Astrocyte of the cerebellum (primary cell): ENCODE results near the gene LIN54.
"Not testable (repeated sequence)": the region's sequence is repeated elsewhere in the genome, so short reads cannot be mapped to it uniquely, and the experiment has no call there.

Experiments
- DNase-seq: peaks from one replicate; pipeline ENCODE4 v3.0.0-alpha.2; 2011; ENCODE audit warnings: low read depth
- H3K4me3 ChIP-seq: 2 replicates; pipeline ENCODE4 v1.5.1; 2011; ENCODE audit warnings: mild to moderate bottlenecking, low read depth, low read length, moderate library complexity
- in situ Hi-C: cut with HindIII; loops from 2 replicates; pipeline ENCODE4 v1.10.0; 2017; ENCODE audit warnings: low sequenced_read_pairs
- TF ChIP-seq, protein P1 (sequence below): IDR thresholded peaks from 2 replicates; pipeline ENCODE4 v1.5.1; 2012; ENCODE audit warnings: low read length, low read depth, moderate library complexity, mild to moderate bottlenecking; ENCODE audit errors: missing control alignments

The LIN54 gene

GRCh38 chr4:82989575-82990429, 20.8 kb downstream of the LIN54 start:
- TF ChIP-seq, protein P1, sequence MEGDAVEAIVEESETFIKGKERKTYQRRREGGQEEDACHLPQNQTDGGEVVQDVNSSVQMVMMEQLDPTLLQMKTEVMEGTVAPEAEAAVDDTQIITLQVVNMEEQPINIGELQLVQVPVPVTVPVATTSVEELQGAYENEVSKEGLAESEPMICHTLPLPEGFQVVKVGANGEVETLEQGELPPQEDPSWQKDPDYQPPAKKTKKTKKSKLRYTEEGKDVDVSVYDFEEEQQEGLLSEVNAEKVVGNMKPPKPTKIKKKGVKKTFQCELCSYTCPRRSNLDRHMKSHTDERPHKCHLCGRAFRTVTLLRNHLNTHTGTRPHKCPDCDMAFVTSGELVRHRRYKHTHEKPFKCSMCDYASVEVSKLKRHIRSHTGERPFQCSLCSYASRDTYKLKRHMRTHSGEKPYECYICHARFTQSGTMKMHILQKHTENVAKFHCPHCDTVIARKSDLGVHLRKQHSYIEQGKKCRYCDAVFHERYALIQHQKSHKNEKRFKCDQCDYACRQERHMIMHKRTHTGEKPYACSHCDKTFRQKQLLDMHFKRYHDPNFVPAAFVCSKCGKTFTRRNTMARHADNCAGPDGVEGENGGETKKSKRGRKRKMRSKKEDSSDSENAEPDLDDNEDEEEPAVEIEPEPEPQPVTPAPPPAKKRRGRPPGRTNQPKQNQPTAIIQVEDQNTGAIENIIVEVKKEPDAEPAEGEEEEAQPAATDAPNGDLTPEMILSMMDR = no peak
- no peak for DNase-seq
- in situ Hi-C loops = no loop called here
- H3K4me3 ChIP-seq = no peak overlapping the region

DNA sequence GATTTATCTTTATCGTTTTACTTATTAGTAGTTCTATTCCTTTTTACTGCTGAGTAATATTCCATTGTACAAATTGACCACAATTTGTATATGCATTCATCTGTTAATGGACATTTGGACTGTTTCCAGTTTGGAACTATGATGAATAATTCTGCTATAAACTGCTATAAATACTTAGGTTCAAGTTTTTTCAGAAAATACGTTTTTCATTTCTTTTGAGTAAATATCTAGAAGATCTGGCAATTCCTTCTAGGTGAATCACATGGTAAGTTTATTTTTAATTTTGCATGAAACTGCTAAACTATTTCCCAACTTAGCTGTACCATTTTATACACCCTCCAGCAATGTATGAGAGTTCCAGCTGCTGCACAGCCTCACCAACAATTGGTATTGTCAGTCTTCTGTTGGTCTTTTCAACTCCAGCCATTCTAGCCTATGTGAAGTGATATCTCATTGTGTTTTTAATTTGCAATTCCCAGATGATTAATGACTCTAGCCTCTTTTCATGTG, 22.2 kb downstream of the LIN54 start:
- DNase-seq = peak; percentile 19
- in situ Hi-C loops = no loop called here
- TF ChIP-seq, protein P1 = no peak
- no peak overlapping the region for H3K4me3 ChIP-seq

- in situ Hi-C loops, H3K4me3 ChIP-seq, DNase-seq: not testable (repeated sequence)
Measured at GRCh38 chr4:82987519-82987918, 23.1 kb downstream of the LIN54 start.

DNA sequence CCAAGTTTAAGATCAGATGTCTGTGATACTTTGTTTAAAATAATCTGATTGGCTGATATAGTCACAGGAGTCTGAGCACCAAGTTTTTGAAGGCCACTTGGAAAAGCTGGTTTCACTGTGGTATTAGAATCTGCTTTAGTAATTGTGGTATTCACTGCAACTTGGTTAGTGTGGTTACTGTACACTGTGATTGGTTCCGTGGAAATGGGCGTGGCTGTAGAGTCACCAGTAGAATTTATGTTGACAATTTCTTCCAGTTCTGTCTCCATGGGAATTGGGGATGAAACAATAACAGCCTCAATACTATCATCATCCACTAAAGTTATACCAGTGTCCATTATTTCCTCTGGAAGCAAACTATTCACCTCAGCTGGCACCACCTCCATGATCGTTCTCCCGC, 26.2 kb downstream of the LIN54 start:
- H3K4me3 ChIP-seq = no peak overlapping the region
- peak; percentile 47 for DNase-seq
- TF ChIP-seq, protein P1 = no peak
- in situ Hi-C loops = no loop called here

GRCh38 chr4:82983444-82983843, 27.2 kb downstream of the LIN54 start:
- TF ChIP-seq, protein P1 = no peak
- no peak for DNase-seq
- H3K4me3 ChIP-seq = no peak overlapping the region
- in situ Hi-C loops = no loop called here

GRCh38 chr4:82981138-82981537, 29.5 kb downstream of the LIN54 start:
- no peak overlapping the region for H3K4me3 ChIP-seq
- DNase-seq = no peak
- in situ Hi-C loops = no loop called here
- TF ChIP-seq, protein P1 = no peak

- H3K4me3 ChIP-seq = no peak overlapping the region
- DNase-seq = no peak
- TF ChIP-seq, protein P1 = no peak
- in situ Hi-C loops = no loop called here
Measured at GRCh38 chr4:82975792-82976191, 34.8 kb downstream of the LIN54 start.
